ENCODE data around the gene LAMA2.

LAMA2 gene

GRCh38 chr6:129239825-129240491, 357.0 kb downstream of the LAMA2 start:
- TF ChIP-seq, protein P1, sequence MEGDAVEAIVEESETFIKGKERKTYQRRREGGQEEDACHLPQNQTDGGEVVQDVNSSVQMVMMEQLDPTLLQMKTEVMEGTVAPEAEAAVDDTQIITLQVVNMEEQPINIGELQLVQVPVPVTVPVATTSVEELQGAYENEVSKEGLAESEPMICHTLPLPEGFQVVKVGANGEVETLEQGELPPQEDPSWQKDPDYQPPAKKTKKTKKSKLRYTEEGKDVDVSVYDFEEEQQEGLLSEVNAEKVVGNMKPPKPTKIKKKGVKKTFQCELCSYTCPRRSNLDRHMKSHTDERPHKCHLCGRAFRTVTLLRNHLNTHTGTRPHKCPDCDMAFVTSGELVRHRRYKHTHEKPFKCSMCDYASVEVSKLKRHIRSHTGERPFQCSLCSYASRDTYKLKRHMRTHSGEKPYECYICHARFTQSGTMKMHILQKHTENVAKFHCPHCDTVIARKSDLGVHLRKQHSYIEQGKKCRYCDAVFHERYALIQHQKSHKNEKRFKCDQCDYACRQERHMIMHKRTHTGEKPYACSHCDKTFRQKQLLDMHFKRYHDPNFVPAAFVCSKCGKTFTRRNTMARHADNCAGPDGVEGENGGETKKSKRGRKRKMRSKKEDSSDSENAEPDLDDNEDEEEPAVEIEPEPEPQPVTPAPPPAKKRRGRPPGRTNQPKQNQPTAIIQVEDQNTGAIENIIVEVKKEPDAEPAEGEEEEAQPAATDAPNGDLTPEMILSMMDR (IDR thresholded peaks at IDR 0.05; ENCODE audit: low read depth, low read length) = no peak
- H3K4me3 ChIP-seq (ENCODE audit: low read depth, low read length) = no peak overlapping the region

GRCh38 chr6:129240492-129240853, 357.5 kb downstream of the LAMA2 start:
- TF ChIP-seq, protein P1 (IDR thresholded peaks at IDR 0.05; ENCODE audit: low read depth, low read length) = no peak

GRCh38 chr6:129242546-129242945, 359.6 kb downstream of the LAMA2 start:
- TF ChIP-seq, protein P1 (IDR thresholded peaks at IDR 0.05; ENCODE audit: low read depth, low read length) = no peak
- H3K4me3 ChIP-seq (ENCODE audit: low read depth, low read length) = no peak overlapping the region

More at GRCh38 chr6:129240492-129240853, 357.5 kb downstream of the LAMA2 start:
- H3K4me3 ChIP-seq (ENCODE audit: low read depth, low read length) = no peak overlapping the region

- H3K4me3 ChIP-seq (ENCODE audit: low read depth, low read length) = no peak overlapping the region
- TF ChIP-seq, protein P1 (IDR thresholded peaks at IDR 0.05; ENCODE audit: low read depth, low read length) = no peak
Observed at GRCh38 chr6:129243377-129243776, 360.4 kb downstream of the LAMA2 start.

DNA sequence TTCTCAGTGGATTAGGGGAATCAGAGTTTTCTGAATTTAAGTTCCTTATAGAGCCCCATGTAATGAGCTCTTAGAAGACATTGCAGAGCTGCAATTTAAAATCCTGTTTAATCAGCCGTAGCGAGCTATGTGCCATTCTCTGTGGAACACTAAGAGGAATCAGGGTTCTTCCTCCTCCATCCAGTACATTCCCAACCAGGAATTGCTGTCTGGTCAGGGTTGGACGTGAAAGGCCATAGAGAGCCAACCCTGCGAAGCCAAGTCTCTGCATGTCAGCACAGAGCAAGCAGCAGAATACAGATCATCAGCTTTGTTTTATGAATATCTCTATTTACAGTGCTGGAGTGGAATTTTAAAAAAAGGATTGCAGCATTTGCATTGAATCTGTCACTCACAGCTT, 366.0 kb downstream of the LAMA2 start:
- H3K4me3 ChIP-seq (ENCODE audit: low read depth, low read length) = no peak overlapping the region
- TF ChIP-seq, protein P1 (IDR thresholded peaks at IDR 0.05; ENCODE audit: low read depth, low read length) = no peak

GRCh38 chr6:129251669-129252376, 368.9 kb downstream of the LAMA2 start:
- H3K4me3 ChIP-seq (ENCODE audit: low read depth, low read length) = no peak overlapping the region
- TF ChIP-seq, protein P1 (IDR thresholded peaks at IDR 0.05; ENCODE audit: low read depth, low read length) = peak; percentile 67

GRCh38 chr6:129252377-129253071, 369.6 kb downstream of the LAMA2 start:
- TF ChIP-seq, protein P1 (IDR thresholded peaks at IDR 0.05; ENCODE audit: low read depth, low read length) = no peak

More at GRCh38 chr6:129252377-129253071, 369.6 kb downstream of the LAMA2 start:
- no peak overlapping the region for H3K4me3 ChIP-seq (ENCODE audit: low read depth, low read length)
